HL-60 (cell line): ENCODE measurements around the gene GARRE1.
"Not testable (repeated sequence)": the region's sequence is repeated elsewhere in the genome, so short reads cannot be mapped to it uniquely, and the experiment has no call there.

Source experiments
- DNase-seq, 2 experiments: peaks; one replicate each; pipeline ENCODE4 v3.0.0-alpha.2; 2010 to 2020; ENCODE audit warnings: low read depth in 1 of 2, low spot score in 1 of 2
- H3K27ac ChIP-seq: fragments of 250-450 bp; sonication (Bioruptor Pico); replicated peaks from 2 replicates; pipeline ENCODE4 v1.5.1; 2020; ENCODE audit warnings: mild to moderate bottlenecking, moderate library complexity
- H3K27me3 ChIP-seq: fragments of 250-450 bp; sonication (Bioruptor Pico); 2 replicates; pipeline ENCODE4 v1.5.1; 2021; ENCODE audit warnings: mild to moderate bottlenecking, moderate library complexity; ENCODE audit not compliant: insufficient read depth, poor library complexity, severe bottlenecking
- H3K4me3 ChIP-seq: replicated peaks from 2 replicates; pipeline ENCODE4 v1.5.1; 2011; ENCODE audit warnings: mild to moderate bottlenecking, control low read depth, low read length; ENCODE audit not compliant: insufficient read depth
- GABPA ChIP-seq: IDR thresholded peaks from 2 replicates; pipeline ENCODE4 v1.6.1; 2012; ENCODE audit warnings: low read depth
- POLR2AphosphoS5 ChIP-seq: IDR thresholded peaks from 2 replicates; pipeline ENCODE4 v1.6.1; 2012; ENCODE audit warnings: low read depth
- REST ChIP-seq: IDR thresholded peaks from 2 replicates; pipeline ENCODE4 v1.6.1; 2012; ENCODE audit warnings: low read depth; ENCODE audit not compliant: insufficient replicate concordance
- SPI1 ChIP-seq: IDR thresholded peaks from 2 replicates; pipeline ENCODE4 v1.6.1; 2012; ENCODE audit warnings: low read depth, mild to moderate bottlenecking, borderline replicate concordance
- TF ChIP-seq, protein P1 (sequence below): IDR thresholded peaks from one replicate; pipeline ENCODE4 v1.5.1; 2011; ENCODE audit warnings: low read length, control low read depth, inconsistent platforms; ENCODE audit not compliant: insufficient read depth

GARRE1 gene

DNA sequence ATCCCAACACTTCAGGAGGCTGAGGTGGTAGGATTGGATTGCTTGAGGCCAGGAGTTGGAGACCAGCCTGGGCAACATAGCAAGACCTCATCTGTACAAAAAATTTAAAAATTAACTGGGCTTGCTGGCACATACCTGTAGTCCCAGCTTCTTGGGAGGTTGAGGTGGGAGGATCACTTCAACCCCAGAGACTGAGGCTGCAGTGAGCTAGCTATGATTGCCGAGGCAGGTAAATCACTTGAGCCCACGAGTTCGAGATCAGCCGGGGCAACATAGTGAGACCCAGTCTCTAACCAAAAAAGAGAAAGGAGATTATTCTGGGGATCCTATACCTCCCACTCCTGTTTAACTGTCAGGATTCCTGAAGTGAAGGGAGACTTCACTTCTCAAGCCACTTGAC lies 16.4 kb upstream of the GARRE1 start:
- no peak for DNase-seq

DNA sequence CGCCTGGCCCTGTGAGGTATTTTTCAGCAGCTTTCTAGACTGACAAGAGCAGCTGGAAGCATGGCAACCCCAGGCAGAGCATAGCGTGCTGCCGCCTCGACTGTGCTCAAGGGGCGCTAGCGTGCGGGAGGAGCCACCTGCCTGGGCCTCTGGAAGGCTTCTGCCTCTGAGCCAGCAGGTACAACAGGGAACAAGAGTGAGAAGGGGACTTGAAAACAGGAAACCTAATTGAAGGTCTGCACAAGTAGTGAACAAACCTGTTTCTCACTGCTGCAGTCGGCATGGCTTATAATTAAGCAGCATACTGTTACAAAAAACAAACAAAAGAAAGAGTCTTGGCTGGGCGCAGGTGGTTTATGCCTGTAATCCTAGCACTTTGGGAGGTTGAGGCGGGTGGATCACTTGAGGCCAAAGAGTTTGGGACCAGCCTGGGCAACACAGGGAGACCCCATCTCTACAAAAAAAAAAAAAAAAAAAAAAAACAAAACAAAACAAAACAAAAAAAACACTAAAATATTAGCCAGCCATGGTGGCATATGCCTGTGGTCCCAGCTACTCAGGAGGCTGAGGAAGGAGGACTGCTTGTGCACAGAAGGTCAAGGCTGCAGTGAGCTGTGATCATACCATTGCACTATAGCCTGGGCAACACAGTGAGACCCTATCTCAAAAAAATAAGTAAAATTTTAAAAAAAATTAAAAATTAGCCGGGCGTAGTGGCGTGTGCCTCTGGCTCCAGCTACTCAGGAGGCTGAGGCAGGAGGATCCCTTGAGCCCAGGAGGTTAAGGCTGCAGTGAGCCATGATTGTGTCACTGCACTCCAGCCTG lies 12.6 kb upstream of the GARRE1 start:
- Histone ChIP-seq H3K4me3 (no peak overlapping the region), H3K27me3 (no peaks in the 10 kb centered on the region), H3K27ac (no peak overlapping the region)
- TF ChIP-seq, protein P1, sequence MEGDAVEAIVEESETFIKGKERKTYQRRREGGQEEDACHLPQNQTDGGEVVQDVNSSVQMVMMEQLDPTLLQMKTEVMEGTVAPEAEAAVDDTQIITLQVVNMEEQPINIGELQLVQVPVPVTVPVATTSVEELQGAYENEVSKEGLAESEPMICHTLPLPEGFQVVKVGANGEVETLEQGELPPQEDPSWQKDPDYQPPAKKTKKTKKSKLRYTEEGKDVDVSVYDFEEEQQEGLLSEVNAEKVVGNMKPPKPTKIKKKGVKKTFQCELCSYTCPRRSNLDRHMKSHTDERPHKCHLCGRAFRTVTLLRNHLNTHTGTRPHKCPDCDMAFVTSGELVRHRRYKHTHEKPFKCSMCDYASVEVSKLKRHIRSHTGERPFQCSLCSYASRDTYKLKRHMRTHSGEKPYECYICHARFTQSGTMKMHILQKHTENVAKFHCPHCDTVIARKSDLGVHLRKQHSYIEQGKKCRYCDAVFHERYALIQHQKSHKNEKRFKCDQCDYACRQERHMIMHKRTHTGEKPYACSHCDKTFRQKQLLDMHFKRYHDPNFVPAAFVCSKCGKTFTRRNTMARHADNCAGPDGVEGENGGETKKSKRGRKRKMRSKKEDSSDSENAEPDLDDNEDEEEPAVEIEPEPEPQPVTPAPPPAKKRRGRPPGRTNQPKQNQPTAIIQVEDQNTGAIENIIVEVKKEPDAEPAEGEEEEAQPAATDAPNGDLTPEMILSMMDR, result no peak
- no peak for TF ChIP-seq REST
- no peak for TF ChIP-seq POLR2AphosphoS5
- no peak for TF ChIP-seq GABPA
- TF ChIP-seq SPI1, result no peak
- DNase-seq, result peak in 1 of 2 experiments; percentile 18

More for the DNA sequence above, 16.4 kb upstream of the GARRE1 start:
- Histone ChIP-seq H3K27ac (no peak overlapping the region), H3K27me3 (no peaks in the 10 kb centered on the region), H3K4me3 (no peak overlapping the region)
- TF ChIP-seq POLR2AphosphoS5 (no peak), GABPA (no peak), SPI1 (no peak), REST (no peak)
- TF ChIP-seq, protein P1, result no peak

GRCh38 chr19:34243138-34243875 lies 11.0 kb upstream of the GARRE1 start:
- H3K4me3 ChIP-seq, DNase-seq, H3K27me3 ChIP-seq, H3K27ac ChIP-seq: not testable (repeated sequence)

DNA sequence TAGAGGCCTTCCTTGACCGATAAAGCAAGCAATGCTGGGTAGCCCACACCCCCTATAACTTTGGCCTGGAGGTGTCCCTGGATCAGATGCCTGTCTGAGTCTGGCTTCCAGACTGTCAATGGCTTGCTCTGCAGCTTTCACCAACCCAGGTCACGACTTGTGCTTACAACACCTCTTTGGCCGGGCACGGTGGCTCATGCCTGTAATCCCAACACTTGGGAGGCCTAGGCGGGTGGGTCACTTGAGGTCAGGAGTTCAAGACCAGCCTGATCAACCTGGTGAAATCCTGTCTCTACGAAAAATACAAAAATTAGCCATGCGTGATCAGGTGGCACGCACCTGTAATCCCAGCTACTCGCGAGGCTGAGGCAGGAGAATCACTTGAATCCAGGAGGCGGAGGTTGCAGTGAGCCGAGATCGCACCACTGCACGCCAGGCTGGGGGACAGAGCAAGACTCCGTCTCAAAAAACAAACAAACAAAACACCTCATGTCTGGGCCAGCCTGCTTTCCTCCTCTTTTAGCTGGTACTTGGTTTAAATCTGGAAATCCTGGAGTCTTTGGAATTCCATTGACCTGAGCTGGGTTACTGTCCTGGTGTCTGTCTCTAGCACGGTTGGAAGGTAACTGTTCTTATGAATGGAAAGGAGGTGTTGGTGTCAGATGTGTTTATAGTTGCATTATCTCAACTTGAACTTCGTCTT lies 10.3 kb upstream of the GARRE1 start:
- Histone ChIP-seq H3K27me3 (no peaks in the 10 kb centered on the region), H3K4me3 (no peak overlapping the region), H3K27ac (no peak overlapping the region)
- TF ChIP-seq REST (no peak), SPI1 (no peak), POLR2AphosphoS5 (no peak), GABPA (no peak)
- TF ChIP-seq, protein P1, result no peak
- DNase-seq, result no peak
